Measurements from ENCODE around the gene CELA2A. TPM values are rescaled to one million over a fixed set of nuclear protein-coding genes. Genes with fewer than 3 reads are reported as not detected.

Gene CELA2A
- total RNA-seq, 1 experiment from 2014 or later = not detected

DNA sequence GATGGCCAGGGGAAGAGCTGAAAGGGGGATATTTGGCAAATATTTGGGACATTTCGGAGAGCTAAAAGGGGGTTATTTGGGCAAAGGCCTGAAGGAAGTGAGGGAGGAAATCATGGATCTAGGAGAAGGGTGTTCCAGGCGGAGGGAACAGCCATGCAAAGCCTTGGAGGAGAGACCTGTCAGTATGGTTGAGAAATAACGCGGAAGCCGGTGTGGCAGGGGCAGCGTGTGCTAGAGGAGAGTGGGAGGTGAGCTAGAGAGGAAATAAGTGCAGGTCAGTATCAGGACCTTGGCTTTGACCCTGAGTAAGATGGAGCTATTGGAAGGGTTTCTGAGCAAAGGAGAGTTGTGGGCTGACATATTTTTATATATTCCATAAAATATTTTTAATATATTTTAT lies 15.3 kb upstream of the CELA2A start:
- H3K4me1 Mint-ChIP-seq (ENCODE audit: insufficient read depth, unreplicated experiment) = no peaks in the 10 kb centered on the region
- POLR2A ChIA-PET = interaction anchor here (0.7 to 0.8 kb wide), 2 partner anchors 40 to 104 kb away, joined by 3 read pairs; no protein-coding TSS in a partner anchor
- H3K36me3 Mint-ChIP-seq (ENCODE audit: insufficient read depth, unreplicated experiment) = no peaks in the 10 kb centered on the region
- no peaks in the 10 kb centered on the region for H3K27me3 Mint-ChIP-seq (ENCODE audit: insufficient read depth, unreplicated experiment)
- no peak overlapping the region for H3K27ac Mint-ChIP-seq (ENCODE audit: low read depth, unreplicated experiment)
- DNase-seq (ENCODE audit: unreplicated experiment) = no peak
- no TSS peak for BruUV-seq (replicated peaks)
- H3K4me3 Mint-ChIP-seq (ENCODE audit: unreplicated experiment) = no peak overlapping the region
- intact Hi-C loops (cut with micrococcal nuclease) = no loop called here
- TF ChIP-seq, protein P1, sequence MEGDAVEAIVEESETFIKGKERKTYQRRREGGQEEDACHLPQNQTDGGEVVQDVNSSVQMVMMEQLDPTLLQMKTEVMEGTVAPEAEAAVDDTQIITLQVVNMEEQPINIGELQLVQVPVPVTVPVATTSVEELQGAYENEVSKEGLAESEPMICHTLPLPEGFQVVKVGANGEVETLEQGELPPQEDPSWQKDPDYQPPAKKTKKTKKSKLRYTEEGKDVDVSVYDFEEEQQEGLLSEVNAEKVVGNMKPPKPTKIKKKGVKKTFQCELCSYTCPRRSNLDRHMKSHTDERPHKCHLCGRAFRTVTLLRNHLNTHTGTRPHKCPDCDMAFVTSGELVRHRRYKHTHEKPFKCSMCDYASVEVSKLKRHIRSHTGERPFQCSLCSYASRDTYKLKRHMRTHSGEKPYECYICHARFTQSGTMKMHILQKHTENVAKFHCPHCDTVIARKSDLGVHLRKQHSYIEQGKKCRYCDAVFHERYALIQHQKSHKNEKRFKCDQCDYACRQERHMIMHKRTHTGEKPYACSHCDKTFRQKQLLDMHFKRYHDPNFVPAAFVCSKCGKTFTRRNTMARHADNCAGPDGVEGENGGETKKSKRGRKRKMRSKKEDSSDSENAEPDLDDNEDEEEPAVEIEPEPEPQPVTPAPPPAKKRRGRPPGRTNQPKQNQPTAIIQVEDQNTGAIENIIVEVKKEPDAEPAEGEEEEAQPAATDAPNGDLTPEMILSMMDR (IDR thresholded peaks at IDR 0.05; ENCODE audit: unreplicated experiment) = no peak
- no peaks in the 10 kb centered on the region for H3K9me3 Mint-ChIP-seq (ENCODE audit: unreplicated experiment)
- CTCF ChIA-PET = interaction anchor here (0.6 to 2.6 kb wide), 4 partner anchors 9 to 149 kb away, joined by 3 to 7 read pairs (median 4); no protein-coding TSS in a partner anchor

GRCh38 chr1:15442119-15442518 lies 14.4 kb upstream of the CELA2A start:
- POLR2A ChIA-PET = no interaction called here
- CTCF ChIA-PET = interaction anchor here (0.6 to 2.6 kb wide), 2 partner anchors 48 to 119 kb away, joined by 4 to 5 read pairs; no protein-coding TSS in a partner anchor

DNA sequence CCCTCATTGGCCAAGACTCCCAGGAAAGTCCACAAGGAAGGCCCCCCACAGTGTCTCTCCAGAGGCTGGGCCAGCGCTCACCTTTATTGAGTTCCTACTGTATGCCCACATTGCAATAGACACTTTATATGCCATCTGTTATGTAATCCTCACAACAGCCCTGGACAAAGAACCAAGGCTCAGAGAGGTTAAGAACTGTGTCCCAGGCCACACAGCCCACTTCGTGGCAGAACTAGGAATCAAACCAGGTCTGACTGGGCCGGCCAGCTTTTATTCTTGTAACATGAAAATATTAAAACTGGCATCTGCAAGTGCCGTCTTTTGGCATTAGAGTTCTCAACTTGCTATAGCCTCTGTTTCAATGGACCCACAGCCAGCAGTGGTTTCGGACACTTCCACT lies 13.8 kb upstream of the CELA2A start:
- BruUV-seq (replicated peaks) = no TSS peak
- CTCF ChIA-PET = interaction anchor here (1.8 kb wide), 1 partner anchor 119 kb away, joined by 8 read pairs; no protein-coding TSS in a partner anchor
- POLR2A ChIA-PET = interaction anchor here (0.7 kb wide), 1 partner anchor 8 kb away, joined by 4 read pairs; no protein-coding TSS in a partner anchor
- no peaks in the 10 kb centered on the region for H3K9me3 Mint-ChIP-seq (ENCODE audit: unreplicated experiment)
- DNase-seq (ENCODE audit: unreplicated experiment) = no peak
- no peaks in the 10 kb centered on the region for H3K36me3 Mint-ChIP-seq (ENCODE audit: insufficient read depth, unreplicated experiment)
- no peaks in the 10 kb centered on the region for H3K4me1 Mint-ChIP-seq (ENCODE audit: insufficient read depth, unreplicated experiment)
- no peaks in the 10 kb centered on the region for H3K27me3 Mint-ChIP-seq (ENCODE audit: insufficient read depth, unreplicated experiment)
- H3K4me3 Mint-ChIP-seq (ENCODE audit: unreplicated experiment) = no peak overlapping the region
- TF ChIP-seq, protein P1 (IDR thresholded peaks at IDR 0.05; ENCODE audit: unreplicated experiment) = no peak
- H3K27ac Mint-ChIP-seq (ENCODE audit: low read depth, unreplicated experiment) = no peak overlapping the region
- intact Hi-C loops (cut with micrococcal nuclease) = no loop called here

More at GRCh38 chr1:15442119-15442518, 14.4 kb upstream of the CELA2A start:
- Mint-ChIP-seq H3K4me1 (ENCODE audit: insufficient read depth, unreplicated experiment) (no peaks in the 10 kb centered on the region), H3K27me3 (ENCODE audit: insufficient read depth, unreplicated experiment) (no peaks in the 10 kb centered on the region), H3K36me3 (ENCODE audit: insufficient read depth, unreplicated experiment) (no peaks in the 10 kb centered on the region), H3K4me3 (ENCODE audit: unreplicated experiment) (no peak overlapping the region), H3K9me3 (ENCODE audit: unreplicated experiment) (no peaks in the 10 kb centered on the region), H3K27ac (ENCODE audit: low read depth, unreplicated experiment) (no peak overlapping the region)
- DNase-seq (ENCODE audit: unreplicated experiment) = no peak
- intact Hi-C loops (cut with micrococcal nuclease) = no loop called here
- no TSS peak for BruUV-seq (replicated peaks)
- TF ChIP-seq, protein P1 (IDR thresholded peaks at IDR 0.05; ENCODE audit: unreplicated experiment) = no peak

DNA sequence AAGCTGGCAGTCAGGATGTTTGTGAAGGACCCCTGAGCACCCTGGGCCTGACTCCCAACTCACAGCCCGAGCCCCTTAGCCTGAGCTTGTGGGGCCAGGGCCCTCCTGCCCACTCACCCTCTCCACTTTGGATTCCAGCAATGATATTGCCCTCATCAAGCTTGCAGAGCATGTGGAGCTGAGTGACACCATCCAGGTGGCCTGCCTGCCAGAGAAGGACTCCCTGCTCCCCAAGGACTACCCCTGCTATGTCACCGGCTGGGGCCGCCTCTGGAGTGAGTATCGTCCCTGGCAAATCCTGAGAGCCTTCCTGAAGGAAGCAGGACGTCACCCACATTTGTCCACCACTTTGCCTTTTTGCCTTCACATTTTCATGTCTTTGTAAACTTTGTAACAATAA lies 13.3 kb upstream of the CELA2A start:
- Mint-ChIP-seq H3K4me1 (ENCODE audit: insufficient read depth, unreplicated experiment) (no peaks in the 10 kb centered on the region), H3K36me3 (ENCODE audit: insufficient read depth, unreplicated experiment) (no peaks in the 10 kb centered on the region), H3K4me3 (ENCODE audit: unreplicated experiment) (no peak overlapping the region), H3K9me3 (ENCODE audit: unreplicated experiment) (no peaks in the 10 kb centered on the region), H3K27me3 (ENCODE audit: insufficient read depth, unreplicated experiment) (no peaks in the 10 kb centered on the region), H3K27ac (ENCODE audit: low read depth, unreplicated experiment) (no peak overlapping the region)
- TF ChIP-seq, protein P1 (IDR thresholded peaks at IDR 0.05; ENCODE audit: unreplicated experiment) = no peak
- intact Hi-C loops (cut with micrococcal nuclease) = no loop called here
- ChIA-PET POLR2A (interaction anchor here (0.7 kb wide), 1 partner anchor 9 kb away, joined by 4 read pairs; no protein-coding TSS in a partner anchor), CTCF (interaction anchor here (0.6 to 1.8 kb wide), 3 partner anchors 12 to 350 kb away, joined by 3 to 8 read pairs (median 4); no protein-coding TSS in a partner anchor)
- no TSS peak for BruUV-seq (replicated peaks)
- no peak for DNase-seq (ENCODE audit: unreplicated experiment)

Measured in MCF 10A (cell line).